Choroid plexus epithelial cell (primary cell): ENCODE data around the gene RETREG1.

ENCODE experiments used
- DNase-seq: peaks from one replicate; pipeline ENCODE4 v3.0.0-alpha.2; 2010; ENCODE audit warnings: low read depth
- H3K4me3 ChIP-seq: 2 replicates; pipeline ENCODE4 v1.5.1; 2011; ENCODE audit warnings: low read depth, mild to moderate bottlenecking, control low read depth, low read length, moderate library complexity
- TF ChIP-seq, protein P1 (sequence below): conservative IDR thresholded peaks from 2 replicates; pipeline ENCODE4 v1.5.1; 2011; ENCODE audit warnings: low read depth, mild to moderate bottlenecking, control low read depth, inconsistent platforms, low read length, moderate library complexity

RETREG1 gene

GRCh38 chr5:16505140-16505891 is 111.5 kb downstream of the RETREG1 start:
- TF ChIP-seq, protein P1, sequence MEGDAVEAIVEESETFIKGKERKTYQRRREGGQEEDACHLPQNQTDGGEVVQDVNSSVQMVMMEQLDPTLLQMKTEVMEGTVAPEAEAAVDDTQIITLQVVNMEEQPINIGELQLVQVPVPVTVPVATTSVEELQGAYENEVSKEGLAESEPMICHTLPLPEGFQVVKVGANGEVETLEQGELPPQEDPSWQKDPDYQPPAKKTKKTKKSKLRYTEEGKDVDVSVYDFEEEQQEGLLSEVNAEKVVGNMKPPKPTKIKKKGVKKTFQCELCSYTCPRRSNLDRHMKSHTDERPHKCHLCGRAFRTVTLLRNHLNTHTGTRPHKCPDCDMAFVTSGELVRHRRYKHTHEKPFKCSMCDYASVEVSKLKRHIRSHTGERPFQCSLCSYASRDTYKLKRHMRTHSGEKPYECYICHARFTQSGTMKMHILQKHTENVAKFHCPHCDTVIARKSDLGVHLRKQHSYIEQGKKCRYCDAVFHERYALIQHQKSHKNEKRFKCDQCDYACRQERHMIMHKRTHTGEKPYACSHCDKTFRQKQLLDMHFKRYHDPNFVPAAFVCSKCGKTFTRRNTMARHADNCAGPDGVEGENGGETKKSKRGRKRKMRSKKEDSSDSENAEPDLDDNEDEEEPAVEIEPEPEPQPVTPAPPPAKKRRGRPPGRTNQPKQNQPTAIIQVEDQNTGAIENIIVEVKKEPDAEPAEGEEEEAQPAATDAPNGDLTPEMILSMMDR, result no peak
- H3K4me3 ChIP-seq, result no peak overlapping the region
- DNase-seq, result no peak

DNA sequence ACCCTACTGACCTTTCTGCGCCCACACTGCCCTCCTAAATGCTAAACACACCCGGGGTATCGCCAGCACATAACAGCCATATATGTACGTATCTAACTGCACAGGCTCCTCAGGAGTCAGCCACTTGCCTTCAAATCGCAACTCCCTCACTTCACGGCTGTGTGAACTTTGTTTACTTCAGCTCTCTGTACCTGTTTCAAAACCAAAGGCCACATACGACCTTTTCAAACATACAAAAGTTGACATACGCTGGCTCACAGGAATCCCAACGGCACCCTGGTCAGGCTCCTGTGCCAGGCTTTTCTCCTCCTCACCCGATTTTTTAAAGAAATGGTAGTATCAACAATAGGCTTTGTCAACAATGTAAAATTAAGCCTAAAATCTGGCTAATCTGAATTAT is 112.2 kb downstream of the RETREG1 start:
- no peak for DNase-seq
- TF ChIP-seq, protein P1, result no peak
- no peak overlapping the region for H3K4me3 ChIP-seq

- no peak overlapping the region for H3K4me3 ChIP-seq
- peak; percentile 52 for DNase-seq
- TF ChIP-seq, protein P1, result no peak
Measured at GRCh38 chr5:16502866-16503265, 113.9 kb downstream of the RETREG1 start.

DNA sequence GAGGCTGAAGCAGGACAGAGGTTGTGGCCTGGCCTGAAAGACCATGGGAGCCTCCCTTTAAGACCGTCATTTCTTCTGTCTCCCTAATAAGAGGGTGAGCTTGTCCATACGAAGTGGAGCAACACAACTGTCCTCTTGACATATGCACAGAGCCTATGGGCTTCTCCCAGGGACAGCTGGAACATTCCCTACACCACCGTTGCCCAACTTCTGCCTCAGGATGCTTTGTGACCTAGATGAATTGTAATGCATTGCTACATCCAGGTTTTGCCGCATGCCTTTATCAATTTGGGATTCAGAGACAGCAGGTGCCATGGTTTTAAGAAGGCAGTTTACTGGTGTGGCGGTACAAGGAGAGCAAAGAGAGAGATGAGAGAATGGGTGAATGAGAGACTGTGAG is 116.8 kb downstream of the RETREG1 start:
- TF ChIP-seq, protein P1, result no peak
- no peak overlapping the region for H3K4me3 ChIP-seq
- DNase-seq, result no peak

GRCh38 chr5:16497546-16497945 is 119.3 kb downstream of the RETREG1 start:
- TF ChIP-seq, protein P1, result no peak
- H3K4me3 ChIP-seq, result no peak overlapping the region
- DNase-seq, result no peak

- TF ChIP-seq, protein P1, result no peak
- DNase-seq, result peak; percentile 35
- no peak overlapping the region for H3K4me3 ChIP-seq
Measured at GRCh38 chr5:16493261-16493660, 123.5 kb downstream of the RETREG1 start.
